Measurements from ENCODE around the gene SLC16A11.
"Not testable (repeated sequence)": the region's sequence is repeated elsewhere in the genome, so short reads cannot be mapped to it uniquely, and the experiment has no call there.

The SLC16A11 gene

DNA sequence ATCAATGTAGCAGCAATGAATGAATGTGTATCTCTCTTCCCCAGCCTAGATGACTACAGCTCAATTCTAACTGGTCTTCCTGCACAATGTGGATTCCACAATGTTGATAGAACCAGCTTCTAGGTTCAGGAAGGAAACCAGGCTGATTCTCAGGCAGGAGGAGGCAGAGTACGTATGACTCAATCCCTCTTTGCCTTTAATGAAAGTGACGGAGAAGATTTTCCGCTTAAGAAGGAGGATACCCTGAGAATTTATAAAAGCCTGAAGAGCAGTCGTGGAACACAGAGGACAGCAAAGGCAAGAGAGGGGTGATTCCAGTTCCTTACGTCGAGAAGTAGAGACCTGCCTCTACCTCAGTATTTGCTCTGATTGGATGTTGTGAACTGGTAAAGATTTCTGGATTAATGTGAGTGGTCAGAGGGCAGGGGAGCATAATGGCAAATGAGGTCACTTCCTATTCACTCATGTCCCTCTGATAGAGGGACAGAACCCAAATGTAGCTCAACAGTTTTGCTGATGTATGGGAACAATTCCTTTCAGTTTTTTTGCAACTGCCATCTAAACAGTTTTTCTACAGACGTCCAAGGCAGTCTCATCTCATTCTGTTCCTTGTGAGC is 15.0 kb upstream of the SLC16A11 start:
- no peak for DNase-seq

DNA sequence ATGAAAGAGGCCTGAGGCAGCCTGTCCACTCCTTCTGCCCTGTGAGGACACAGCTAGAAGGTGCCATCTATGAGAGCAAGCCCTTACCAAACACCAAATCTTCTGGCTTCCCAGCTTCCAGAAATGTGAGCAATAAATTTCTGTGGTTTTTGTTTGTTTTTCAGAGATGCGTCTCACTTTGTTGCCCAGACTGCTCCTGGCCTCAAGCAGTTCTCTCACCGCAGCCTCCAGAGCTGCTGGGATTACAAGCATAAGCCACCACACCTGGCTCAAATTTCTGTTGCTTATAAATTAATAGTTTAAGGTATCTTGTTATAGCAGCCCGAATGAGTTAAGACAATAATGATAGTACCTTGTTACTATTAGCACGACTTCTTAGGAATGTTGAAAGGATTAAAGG is 12.5 kb upstream of the SLC16A11 start:
- DNase-seq = no peak

- not testable (repeated sequence) for DNase-seq
These were observed 6.7 kb upstream of the SLC16A11 start for GRCh38 chr17:7050583-7050982.

GRCh38 chr17:7048968-7049367 is 5.1 kb upstream of the SLC16A11 start:
- DNase-seq = no peak

GRCh38 chr17:7047566-7047965 is 3.7 kb upstream of the SLC16A11 start:
- DNase-seq = no peak

DNA sequence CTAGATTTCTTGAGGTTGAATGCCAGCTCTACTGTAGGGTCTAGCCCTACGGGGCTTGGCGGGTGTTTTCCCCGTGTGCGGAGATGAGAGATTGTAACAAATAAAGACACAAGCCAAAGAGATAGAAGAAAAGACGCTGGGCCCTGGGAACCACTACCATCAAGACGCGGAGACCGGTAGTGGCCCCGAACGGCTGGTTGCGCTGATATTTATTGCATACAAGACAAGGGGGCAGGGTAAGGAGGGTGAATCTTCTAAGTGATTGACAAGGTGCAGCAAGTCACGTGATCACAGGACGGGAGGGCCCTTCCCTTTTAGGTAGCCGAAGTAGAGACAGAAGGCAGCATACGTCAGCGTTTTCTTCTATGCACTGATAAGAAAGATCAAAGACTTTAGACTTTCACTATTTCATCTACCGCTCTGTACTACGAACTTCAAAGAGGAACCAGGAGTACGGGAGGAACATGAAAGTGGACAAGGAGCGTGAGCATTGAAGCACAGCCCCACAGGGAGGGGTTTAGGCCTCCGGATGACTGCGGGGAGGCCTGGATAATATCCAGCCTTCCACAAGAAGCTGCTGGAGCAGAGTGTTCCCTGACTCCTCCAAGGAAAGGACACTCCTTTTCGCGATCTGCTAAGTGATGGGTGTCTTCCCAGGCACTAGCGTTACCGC is 3.0 kb upstream of the SLC16A11 start:
- DNase-seq = not testable (repeated sequence)

DNA sequence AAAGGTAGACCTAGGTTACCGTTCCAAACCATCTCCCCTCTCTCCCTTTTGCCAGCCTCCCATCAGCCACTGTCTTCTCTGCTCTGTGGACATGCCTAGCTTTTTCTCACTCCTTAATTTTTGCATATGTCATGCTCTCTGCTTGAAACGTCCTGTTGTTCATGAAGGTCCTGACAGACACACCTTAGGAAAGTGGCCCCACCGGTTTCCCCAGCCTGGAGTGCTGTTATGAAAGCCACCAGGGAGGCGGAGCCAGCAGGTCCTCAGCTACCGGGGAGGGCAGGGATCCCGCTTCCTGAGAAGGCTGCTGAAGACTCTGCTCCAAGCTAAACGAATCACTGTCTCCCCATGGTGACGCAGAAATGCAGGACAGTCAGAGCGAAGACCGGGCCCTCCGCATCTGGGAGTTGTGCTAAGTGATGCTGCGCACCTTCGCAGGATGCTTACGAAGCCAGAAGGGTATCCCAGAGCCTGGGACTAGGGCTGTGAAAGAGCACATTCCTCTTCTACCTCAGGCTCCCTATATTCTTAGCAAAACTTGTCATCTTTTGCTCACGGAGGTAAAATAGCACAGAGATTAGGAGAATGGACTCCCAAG is 2.3 kb upstream of the SLC16A11 start:
- peak in 13 of 56 donors; percentile 2 to 45 (median 10) for DNase-seq

GRCh38 chr17:7045492-7046126 is 1.7 kb upstream of the SLC16A11 start:
- DNase-seq = peak in 5 of 56 donors; percentile 3 to 42 (median 12)

- DNase-seq = no peak
These were observed 753 bp downstream of the SLC16A11 start for GRCh38 chr17:7043182-7043496.

GRCh38 chr17:7042501-7043181 is 1.3 kb downstream of the SLC16A11 start:
- peak in 3 of 56 donors; percentile 27 to 61 (median 27) for DNase-seq

DNA sequence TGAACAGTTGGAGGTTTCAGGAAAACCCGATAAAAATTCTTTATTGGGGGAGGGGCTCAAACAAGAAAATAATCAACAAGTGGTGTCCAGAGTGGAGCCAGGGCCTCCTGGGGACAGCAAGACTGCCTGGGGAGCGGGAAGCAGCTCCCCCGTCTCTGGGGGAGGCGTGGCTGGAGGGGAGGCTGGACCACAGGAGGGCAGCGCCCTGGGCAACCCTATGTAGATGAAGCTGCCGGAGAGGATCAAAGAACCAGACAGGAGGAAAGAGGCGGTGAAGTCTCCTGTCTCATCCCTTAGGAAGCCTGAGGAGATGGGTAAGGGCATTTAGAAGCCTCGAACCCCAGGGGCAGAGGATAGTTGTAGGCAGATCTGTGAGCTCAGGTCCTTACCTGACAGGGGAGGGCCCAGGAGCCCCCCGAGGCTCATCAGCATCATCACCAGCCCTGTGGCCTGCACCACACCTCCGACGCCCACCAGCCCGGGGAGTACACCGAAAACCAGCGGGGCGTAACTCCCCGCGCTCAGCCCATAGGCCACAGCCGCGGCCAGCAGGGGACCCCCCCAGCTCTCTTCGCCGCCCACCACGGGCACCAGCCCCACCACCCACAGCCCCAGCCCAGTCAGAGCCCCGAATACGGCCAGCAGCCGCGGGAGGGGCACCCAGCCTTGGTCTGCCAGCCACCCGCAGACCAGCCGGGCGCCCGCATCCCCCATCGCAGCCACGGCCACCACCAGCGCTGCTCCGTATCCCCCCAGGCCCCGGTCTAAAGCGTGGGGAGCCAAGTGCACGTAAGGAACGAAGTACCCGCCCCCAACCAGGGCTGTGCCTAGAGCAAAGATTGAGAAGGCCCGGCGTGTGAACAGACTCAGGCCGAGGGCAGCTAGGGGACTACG is 2.0 kb downstream of the SLC16A11 start:
- DNase-seq = no peak

DNA sequence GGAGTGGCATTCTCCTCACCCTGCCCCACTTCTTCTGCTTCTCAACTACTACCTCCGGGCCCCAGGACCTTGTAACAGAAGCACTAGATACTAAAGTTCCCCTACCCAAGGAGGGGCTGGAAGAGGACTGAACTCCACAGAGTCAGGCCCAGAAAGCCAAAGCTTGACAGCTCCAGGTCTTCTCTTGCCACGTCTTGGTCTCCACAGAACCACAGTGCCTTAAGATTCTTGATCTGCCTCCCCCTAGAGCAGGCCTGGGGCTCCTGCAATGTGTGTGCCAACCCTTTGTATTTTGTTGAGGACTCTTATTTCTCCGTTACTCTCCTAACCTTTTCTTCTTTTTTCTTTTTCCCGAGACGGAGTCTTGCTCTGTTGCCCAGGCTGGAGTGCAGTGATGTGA is 4.1 kb downstream of the SLC16A11 start:
- no peak for DNase-seq

DNA sequence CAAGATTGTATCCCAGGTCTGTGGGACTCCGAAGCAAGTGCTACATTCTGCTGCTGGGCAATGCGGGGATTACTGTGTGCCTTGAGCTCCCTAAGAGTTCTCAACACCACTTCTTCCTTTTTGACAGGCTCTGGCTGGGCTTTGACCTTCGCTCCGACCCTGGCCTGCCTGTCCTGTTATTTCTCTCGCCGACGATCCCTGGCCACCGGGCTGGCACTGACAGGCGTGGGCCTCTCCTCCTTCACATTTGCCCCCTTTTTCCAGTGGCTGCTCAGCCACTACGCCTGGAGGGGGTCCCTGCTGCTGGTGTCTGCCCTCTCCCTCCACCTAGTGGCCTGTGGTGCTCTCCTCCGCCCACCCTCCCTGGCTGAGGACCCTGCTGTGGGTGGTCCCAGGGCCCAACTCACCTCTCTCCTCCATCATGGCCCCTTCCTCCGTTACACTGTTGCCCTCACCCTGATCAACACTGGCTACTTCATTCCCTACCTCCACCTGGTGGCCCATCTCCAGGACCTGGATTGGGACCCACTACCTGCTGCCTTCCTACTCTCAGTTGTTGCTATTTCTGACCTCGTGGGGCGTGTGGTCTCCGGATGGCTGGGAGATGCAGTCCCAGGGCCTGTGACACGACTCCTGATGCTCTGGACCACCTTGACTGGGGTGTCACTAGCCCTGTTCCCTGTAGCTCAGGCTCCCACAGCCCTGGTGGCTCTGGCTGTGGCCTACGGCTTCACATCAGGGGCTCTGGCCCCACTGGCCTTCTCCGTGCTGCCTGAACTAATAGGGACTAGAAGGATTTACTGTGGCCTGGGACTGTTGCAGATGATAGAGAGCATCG is 5.6 kb downstream of the SLC16A11 start:
- DNase-seq = no peak

- peak in 55 of 56 donors; percentile 27 to 97 (median 86) for DNase-seq
These were observed 8.1 kb downstream of the SLC16A11 start, which contains the start of gene SLC16A13 for GRCh38 chr17:7035591-7036368. Gene SLC16A13, plus strand, starts transcription at chr17:7036015. Its CDS starts 368 bp downstream, at chr17:7036383.

GRCh38 chr17:7034955-7035590 is 8.8 kb downstream of the SLC16A11 start:
- no peak for DNase-seq

- no peak for DNase-seq
These were observed 14.2 kb downstream of the SLC16A11 start for GRCh38 chr17:7029659-7030058.

GRCh38 chr17:7029096-7029495 is 14.8 kb downstream of the SLC16A11 start:
- no peak for DNase-seq

GRCh38 chr17:7027335-7027734 is 16.6 kb downstream of the SLC16A11 start:
- DNase-seq = no peak
